ENCODE results near the gene KCNIP2. TPM values are rescaled to one million over a fixed set of nuclear protein-coding genes. Genes with fewer than 3 reads are reported as not detected.

Gene KCNIP2
- total and polyA plus RNA-seq, 11 donors = 85.1 to 862 (median 214) TPM

DNA sequence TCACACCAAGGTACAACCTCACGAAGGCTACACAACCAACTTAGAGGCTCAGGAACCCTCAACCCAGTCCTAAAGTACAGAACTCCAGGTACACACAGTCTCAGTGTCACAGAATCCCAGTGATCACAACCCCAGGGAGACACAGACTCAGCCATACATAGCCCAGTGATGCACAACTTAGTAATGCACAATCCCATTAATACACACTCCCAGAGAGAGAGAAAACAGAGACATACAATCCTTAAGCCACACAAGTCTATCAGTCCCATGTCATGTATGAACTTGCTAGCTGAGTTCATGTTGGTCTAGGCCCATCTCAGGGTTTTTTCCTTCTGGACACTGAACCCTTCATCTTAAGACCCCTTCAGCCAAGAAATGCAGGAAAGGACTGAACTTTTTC, 4.6 kb downstream of the KCNIP2 start:
- DNase-seq = no peak
- Histone ChIP-seq H3K4me3 (no peak overlapping the region), H3K9me3 (no peaks in the 10 kb centered on the region), H3K27me3 (no peaks in the 10 kb centered on the region), H3K4me1 (peaks cover 0 to 68% (median 26%) of the 10 kb centered on the region in 12 donors), H3K36me3 (no peaks in the 10 kb centered on the region), H3K27ac (peak overlapping the region in 1 of 12 donors; percentile 37)
- TF ChIP-seq POLR2A (IDR thresholded peaks at IDR 0.05) = no peak
- ATAC-seq = no peak
- WGBS, 4 donors = 56 to 98% (median 90%) methylated on average over 1 of the region's 1 CpG
- intact Hi-C loops (cut with DNase I) = loop anchor here in 3 of 10 donors (5.0 kb wide), 2 partner anchors 173 to 233 kb away; no protein-coding TSS in a partner anchor

DNA sequence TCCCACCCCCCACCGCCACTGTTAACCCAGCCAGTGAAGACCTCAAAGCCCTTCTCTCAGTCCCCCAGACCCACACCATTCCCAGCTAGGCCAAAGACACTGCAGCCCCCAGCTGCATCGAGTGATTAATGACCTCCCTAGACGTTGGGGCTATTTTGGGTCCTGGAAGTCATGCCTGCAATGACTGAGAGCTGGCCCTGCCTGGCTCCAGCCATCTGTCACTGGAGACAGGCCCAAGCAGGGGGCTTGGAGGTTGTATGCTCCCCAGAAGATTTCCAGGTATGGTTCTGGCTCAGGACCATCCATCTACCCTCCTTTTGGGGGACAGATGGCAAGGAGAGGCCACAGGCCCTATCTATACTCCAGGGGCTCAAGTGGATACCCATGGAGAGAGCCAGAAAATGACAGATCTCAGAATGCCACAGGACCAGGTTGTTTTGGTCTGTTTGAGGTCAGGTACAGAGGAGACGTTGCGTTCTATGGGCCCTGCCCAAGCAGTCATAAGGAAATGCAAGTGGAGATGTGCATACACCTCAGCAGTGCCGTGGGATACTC, 5.1 kb downstream of the KCNIP2 start:
- intact Hi-C loops (cut with DNase I) = loop anchor here in 3 of 10 donors (5.0 kb wide), 2 partner anchors 174 to 234 kb away; no protein-coding TSS in a partner anchor
- H3K27ac ChIP-seq = peak overlapping the region in 1 of 12 donors; percentile 36

DNA sequence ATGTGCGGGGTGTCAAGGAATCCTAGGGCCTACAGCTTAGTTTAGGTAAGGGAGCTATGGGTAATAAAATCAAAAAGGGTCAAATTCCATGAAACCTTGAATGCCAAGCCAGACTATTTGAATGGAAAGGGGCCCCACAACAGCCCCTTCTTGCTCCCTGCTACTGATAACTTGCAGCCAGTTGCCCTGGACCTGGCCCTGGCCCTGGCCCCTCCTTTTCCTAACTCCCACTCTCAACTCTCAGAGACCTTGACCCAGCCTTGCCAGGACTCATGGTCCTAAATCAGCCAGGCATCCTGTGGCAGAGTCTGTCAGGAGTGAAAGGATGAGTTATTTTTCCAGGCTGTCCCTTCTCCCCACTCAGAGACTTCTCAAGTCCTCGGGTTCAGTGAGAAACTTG, 5.9 kb downstream of the KCNIP2 start:
- TF ChIP-seq POLR2A (IDR thresholded peaks at IDR 0.05) = no peak
- TF ChIP-seq, protein P1, sequence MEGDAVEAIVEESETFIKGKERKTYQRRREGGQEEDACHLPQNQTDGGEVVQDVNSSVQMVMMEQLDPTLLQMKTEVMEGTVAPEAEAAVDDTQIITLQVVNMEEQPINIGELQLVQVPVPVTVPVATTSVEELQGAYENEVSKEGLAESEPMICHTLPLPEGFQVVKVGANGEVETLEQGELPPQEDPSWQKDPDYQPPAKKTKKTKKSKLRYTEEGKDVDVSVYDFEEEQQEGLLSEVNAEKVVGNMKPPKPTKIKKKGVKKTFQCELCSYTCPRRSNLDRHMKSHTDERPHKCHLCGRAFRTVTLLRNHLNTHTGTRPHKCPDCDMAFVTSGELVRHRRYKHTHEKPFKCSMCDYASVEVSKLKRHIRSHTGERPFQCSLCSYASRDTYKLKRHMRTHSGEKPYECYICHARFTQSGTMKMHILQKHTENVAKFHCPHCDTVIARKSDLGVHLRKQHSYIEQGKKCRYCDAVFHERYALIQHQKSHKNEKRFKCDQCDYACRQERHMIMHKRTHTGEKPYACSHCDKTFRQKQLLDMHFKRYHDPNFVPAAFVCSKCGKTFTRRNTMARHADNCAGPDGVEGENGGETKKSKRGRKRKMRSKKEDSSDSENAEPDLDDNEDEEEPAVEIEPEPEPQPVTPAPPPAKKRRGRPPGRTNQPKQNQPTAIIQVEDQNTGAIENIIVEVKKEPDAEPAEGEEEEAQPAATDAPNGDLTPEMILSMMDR (IDR thresholded peaks at IDR 0.05) = no peak
- ATAC-seq (no peak), DNase-seq (no peak)
- no peak overlapping the region for H3K4me3 ChIP-seq
- peak overlapping the region in 1 of 12 donors; percentile 36 for H3K27ac ChIP-seq
- H3K36me3 ChIP-seq = no peaks in the 10 kb centered on the region
- no peaks in the 10 kb centered on the region for H3K9me3 ChIP-seq
- 70 to 86% (median 82%) methylated on average over 2 of the region's 2 CpGs for WGBS, 4 donors
- no peaks in the 10 kb centered on the region for H3K27me3 ChIP-seq
- intact Hi-C loops (cut with DNase I) = loop anchor here in 3 of 10 donors (5.0 kb wide), 2 partner anchors 175 to 235 kb away; no protein-coding TSS in a partner anchor
- peaks cover 0 to 66% (median 25%) of the 10 kb centered on the region in 12 donors for H3K4me1 ChIP-seq

More for the DNA sequence above, 5.1 kb downstream of the KCNIP2 start:
- no peaks in the 10 kb centered on the region for H3K36me3 ChIP-seq
- ATAC-seq (peak in 1 of 4 donors; percentile 17), DNase-seq (no peak)
- TF ChIP-seq, protein P1 (IDR thresholded peaks at IDR 0.05) = no peak
- no peak for TF ChIP-seq POLR2A (IDR thresholded peaks at IDR 0.05)
- no peaks in the 10 kb centered on the region for H3K27me3 ChIP-seq
- H3K4me3 ChIP-seq = no peak overlapping the region
- WGBS, 4 donors = 68 to 74% (median 70%) methylated on average over 6 of the region's 6 CpGs
- H3K9me3 ChIP-seq = no peaks in the 10 kb centered on the region
- peaks cover 0 to 64% (median 25%) of the 10 kb centered on the region in 12 donors for H3K4me1 ChIP-seq

DNA sequence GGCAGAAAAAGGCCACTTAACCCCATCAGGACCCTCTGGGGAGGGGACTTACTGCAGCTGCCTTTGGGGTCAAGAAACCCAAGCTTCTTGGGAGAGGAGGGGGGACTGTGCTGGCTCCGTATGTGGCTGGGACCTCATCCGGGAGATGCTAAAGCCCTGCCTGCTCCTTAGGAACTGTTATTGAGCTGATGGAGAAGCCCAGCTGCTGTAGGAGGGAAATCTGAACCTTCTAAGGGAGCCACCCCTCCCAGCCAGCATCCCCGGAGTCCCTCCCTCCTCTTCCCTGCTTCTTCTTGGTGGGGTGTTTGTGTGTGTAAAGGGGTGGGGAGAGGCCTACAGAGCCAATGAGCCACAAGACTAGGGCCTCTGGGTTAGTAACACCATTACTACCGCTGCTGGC, 8.2 kb downstream of the KCNIP2 start:
- no peak for TF ChIP-seq POLR2A (IDR thresholded peaks at IDR 0.05)
- TF ChIP-seq, protein P1 (IDR thresholded peaks at IDR 0.05) = no peak
- Histone ChIP-seq H3K27ac (no peak overlapping the region), H3K4me3 (no peak overlapping the region), H3K27me3 (no peaks in the 10 kb centered on the region), H3K36me3 (no peaks in the 10 kb centered on the region), H3K9me3 (no peaks in the 10 kb centered on the region), H3K4me1 (peaks cover 0 to 68% (median 20%) of the 10 kb centered on the region in 12 donors)
- ATAC-seq (no peak), DNase-seq (no peak)
- 76 to 93% (median 86%) methylated on average over 4 of the region's 4 CpGs for WGBS, 4 donors
- intact Hi-C loops (cut with DNase I) = loop anchor here in 3 of 10 donors (5.0 kb wide), 2 partner anchors 177 to 237 kb away; no protein-coding TSS in a partner anchor
